GM10847 (cell line): ENCODE data around the gene PTTG1IP.

Experiments
- POLR2A ChIP-seq: IDR thresholded peaks from 2 replicates; pipeline ENCODE4 v1.6.1; 2011; ENCODE audit not compliant: insufficient read length; ENCODE audit errors: extremely low read depth

PTTG1IP gene

DNA sequence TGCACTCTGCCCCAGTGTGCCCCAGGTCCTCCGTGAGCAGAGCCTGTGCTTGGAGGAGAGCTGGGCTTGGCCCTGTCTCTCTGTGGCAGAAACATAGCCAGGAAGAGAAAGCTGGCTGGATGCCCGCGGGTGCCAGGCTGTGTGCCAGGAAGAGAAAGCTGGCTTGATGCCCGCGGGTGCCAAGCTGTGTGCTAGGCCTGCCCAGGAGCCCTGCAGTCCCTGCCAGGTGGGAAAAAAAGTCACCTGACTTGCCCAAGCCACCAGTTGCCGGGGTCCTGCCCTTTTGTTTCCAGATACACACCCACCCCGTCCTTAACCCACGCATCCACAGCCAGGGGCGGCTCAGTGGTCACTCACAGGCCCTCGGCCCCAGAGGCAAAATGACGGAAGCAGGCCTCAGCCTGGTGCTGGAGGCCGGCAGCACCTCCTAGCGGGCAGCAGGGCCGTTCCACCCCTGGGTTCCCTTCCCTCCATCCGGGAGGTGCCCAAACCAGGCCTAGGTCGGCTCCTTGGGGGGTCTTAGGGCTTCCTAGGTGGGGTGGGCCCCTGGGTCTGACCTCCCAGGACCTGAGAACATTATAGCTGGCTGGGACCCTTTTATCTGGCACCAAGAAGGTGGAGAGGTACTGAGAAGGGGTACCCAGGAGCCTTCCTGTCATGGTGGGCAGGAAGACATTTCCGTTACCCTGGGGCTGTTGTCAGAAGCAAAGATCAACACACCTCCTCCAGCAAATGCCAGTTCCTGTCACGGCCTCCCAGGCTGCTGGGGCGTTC lies 38.1 kb upstream of the PTTG1IP start:
- TF ChIP-seq POLR2A, result no peak

GRCh38 chr21:44911068-44911383 lies 37.5 kb upstream of the PTTG1IP start:
- TF ChIP-seq POLR2A, result no peak

- TF ChIP-seq POLR2A, result no peak
Measured at GRCh38 chr21:44910229-44911067, 37.0 kb upstream of the PTTG1IP start.

DNA sequence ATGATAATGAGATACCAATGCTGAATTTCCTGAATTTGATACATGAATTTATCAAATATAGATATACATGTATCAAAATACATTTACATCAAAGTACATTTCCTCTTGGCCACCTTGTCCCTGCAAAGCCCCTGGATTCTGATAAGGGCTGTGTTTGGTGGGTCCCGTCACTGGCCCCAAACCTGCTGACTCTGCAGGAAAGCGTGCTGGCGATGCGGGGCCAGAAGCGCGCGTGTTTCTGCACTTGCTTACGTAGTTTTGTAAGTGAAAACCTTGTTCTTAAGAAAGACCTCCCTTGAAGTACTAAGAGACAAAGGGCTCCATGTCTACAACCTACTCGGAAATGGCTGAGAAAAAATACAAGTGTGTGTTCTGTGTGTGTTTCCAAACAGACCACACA lies 36.2 kb upstream of the PTTG1IP start:
- TF ChIP-seq POLR2A, result no peak

- TF ChIP-seq POLR2A, result no peak
Measured at GRCh38 chr21:44908908-44909307, 35.4 kb upstream of the PTTG1IP start.

DNA sequence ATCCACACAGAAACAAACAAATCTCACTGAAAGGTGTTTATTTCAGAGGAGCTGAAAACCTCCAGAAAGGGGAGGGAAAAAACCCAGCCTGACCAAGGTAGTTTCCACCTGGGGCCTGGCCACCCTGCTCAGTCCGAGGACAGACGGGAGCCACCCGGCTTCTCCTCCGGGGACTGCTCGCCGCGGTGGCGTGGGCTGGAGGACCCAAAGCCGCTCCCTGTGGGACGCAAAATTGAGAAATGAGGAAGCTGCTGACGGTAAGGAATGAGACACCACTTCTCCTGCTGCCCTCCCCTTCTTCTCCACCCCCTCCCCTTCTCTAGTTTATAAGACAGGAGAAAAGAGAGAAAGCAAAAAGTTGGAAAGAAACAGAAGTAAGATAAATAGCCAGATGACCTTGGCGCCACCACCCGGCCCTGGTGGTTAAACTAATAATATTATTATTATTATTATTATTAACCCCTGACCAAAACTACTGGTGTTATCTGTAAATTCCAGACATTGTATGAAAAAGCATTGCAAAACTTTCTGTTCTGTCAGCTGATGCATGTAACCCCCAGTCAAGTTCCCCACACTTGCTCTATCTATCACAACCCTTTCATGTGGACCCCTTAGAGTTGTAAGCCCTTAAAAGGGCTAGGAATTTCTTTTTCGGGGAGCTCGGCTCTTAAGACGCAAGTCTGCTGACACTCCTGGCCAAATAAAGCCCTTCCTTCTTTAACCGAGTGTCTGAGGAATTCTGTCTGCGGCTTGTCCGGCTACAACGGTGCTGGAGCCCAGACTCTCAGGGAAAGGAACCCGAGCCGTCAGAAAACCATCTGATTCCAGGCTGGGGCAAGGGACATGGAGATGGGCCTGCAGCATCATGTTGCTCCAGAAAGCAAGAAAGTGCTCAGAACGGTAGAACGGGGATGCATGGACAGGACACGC lies 34.7 kb upstream of the PTTG1IP start:
- TF ChIP-seq POLR2A, result no peak

GRCh38 chr21:44907225-44907965 lies 33.9 kb upstream of the PTTG1IP start:
- TF ChIP-seq POLR2A, result no peak

DNA sequence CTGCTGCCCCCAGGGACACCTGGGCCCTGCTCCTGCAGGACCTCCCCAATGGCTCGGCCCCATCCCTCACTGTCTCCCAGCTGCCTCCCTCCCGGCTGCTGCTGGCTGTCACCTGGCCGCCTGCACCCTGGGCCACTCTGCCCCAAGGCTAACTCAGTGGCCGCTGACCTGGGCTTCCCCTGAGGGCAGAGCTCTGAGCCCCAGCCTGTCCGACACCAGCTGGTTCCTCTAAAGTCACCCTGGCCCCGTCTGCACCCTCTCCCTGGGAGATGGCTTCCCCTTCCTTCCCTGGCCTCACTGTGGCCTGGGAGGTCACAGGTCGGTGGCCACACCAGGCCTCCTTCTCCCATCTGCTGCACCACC lies 32.2 kb upstream of the PTTG1IP start:
- TF ChIP-seq POLR2A, result no peak

DNA sequence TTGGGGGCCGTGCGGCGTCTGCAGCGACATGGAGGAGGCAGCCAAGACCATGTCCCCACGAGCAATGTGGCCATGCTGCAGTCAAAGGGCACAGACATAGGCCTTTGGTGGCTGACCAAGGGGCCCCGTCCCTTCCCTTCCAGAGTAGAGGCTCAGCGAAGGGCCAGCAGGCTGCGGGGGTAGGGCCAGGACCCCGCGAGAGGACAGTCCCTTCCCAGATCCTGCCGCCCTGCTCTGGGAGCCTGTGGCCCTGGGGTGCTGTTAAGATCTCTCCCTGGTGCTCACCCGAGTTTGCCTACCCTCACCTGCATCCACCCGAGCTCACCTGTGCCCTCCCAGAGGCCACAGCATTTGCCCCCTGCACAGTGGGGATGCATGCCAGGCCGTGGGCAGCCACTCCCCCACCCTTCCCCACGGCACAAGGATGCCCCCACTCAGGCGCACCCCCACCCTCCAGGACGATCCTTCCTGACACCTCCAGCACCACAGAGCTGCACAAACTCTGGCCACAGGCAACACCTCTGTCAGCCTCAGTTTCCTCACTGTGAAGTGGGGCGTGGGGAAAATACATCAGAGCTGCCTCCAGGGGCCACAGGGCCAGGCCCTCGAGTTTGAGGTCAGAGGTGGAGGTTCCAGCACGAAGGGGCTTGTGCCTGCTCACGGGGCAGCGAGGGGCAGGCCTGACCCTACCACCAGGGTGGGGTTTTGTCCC lies 31.7 kb upstream of the PTTG1IP start:
- TF ChIP-seq POLR2A, result no peak

GRCh38 chr21:44904141-44904923 lies 30.8 kb upstream of the PTTG1IP start:
- TF ChIP-seq POLR2A, result no peak

DNA sequence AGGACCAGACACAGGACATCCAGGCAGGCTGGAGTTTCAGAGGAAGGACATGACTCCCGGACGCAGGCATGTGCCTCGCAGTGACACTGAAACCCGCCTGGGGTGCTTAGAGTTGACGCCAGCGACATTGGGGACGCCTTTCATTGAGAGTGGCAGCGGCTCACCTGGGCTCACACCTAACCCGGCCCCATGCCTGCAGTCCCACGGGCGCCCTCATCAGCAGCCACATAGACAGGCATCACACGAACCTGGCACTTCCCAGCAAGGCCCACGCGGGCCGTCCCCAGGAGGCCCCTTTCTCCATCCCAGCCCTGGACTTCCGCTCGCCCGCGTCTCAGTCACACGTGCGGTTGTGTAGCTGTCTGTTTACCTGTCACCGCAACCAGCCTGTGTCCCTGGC lies 30.2 kb upstream of the PTTG1IP start:
- no peak for TF ChIP-seq POLR2A

GRCh38 chr21:44903050-44903685 lies 29.7 kb upstream of the PTTG1IP start:
- TF ChIP-seq POLR2A, result no peak
